Caco-2 (cell line): ENCODE results near the gene PXYLP1. TPM values are rescaled to one million over a fixed set of nuclear protein-coding genes. Genes with fewer than 3 reads are reported as not detected.

Experiments used
- BruUV-seq: library from RNA; stranded (reverse); fragments of 400-500 nt; replicated peaks from 2 replicates; lab custom pipeline; 2021; lab: Mats Ljungman, UMichigan
- CTCF ChIA-PET: fragments of 300-600 bp; sonication (Branson Sonifier 250); formaldehyde crosslinking; loops from one replicate; lab custom pipeline; 2022; ENCODE audit warnings: antibody characterized with exemption; lab: Charles Lee
- POLR2A ChIA-PET: fragments of 300-600 bp; sonication (Branson Sonifier 250); formaldehyde crosslinking; loops from one replicate; lab custom pipeline; 2022; ENCODE audit warnings: antibody characterized with exemption; lab: Charles Lee
- DNase-seq, 2 experiments: peaks; one replicate each; pipeline versions ENCODE4 v3.0.0 to v3.0.0-alpha.2; 2020 to 2022
- H3K27me3 ChIP-seq: replicated peaks from 2 replicates; pipeline ENCODE4 v1.6.0; 2011; ENCODE audit warnings: low read length; ENCODE audit not compliant: control insufficient read depth, insufficient read depth
- H3K36me3 ChIP-seq: 2 replicates; pipeline ENCODE4 v1.5.1; 2011; ENCODE audit warnings: low read length; ENCODE audit not compliant: control insufficient read depth, insufficient read depth
- H3K4me1 ChIP-seq: fragments of 250-450 bp; sonication (Bioruptor Pico); 2 replicates; pipeline ENCODE4 v1.5.1; 2020; ENCODE audit warnings: mild to moderate bottlenecking
- H3K4me3 ChIP-seq: 2 replicates; pipeline ENCODE4 v1.5.1; 2011; ENCODE audit warnings: low read depth, mild to moderate bottlenecking, control low read depth, low read length
- H3K9me3 ChIP-seq: fragments of 250-450 bp; sonication (Bioruptor Pico); 2 replicates; pipeline ENCODE4 v1.5.1; 2020; ENCODE audit warnings: mild to moderate bottlenecking, moderate library complexity
- H3K27ac Mint-ChIP-seq: one replicate; pipeline ENCODE4 v1.8.0; 2022; ENCODE audit warnings: mixed read lengths; ENCODE audit not compliant: unreplicated experiment
- H3K27me3 Mint-ChIP-seq: one replicate; pipeline ENCODE4 v1.8.0; 2022; ENCODE audit warnings: mixed read lengths; ENCODE audit not compliant: insufficient read depth, unreplicated experiment
- H3K36me3 Mint-ChIP-seq: one replicate; pipeline ENCODE4 v1.8.0; 2022; ENCODE audit warnings: mild to moderate bottlenecking, mixed read lengths; ENCODE audit not compliant: insufficient read depth, unreplicated experiment
- H3K4me1 Mint-ChIP-seq: one replicate; pipeline ENCODE4 v1.8.0; 2022; ENCODE audit warnings: low read depth, mixed read lengths; ENCODE audit not compliant: unreplicated experiment
- H3K4me3 Mint-ChIP-seq: one replicate; pipeline ENCODE4 v1.8.0; 2022; ENCODE audit warnings: mild to moderate bottlenecking, moderate library complexity, mixed read lengths; ENCODE audit not compliant: unreplicated experiment
- H3K9me3 Mint-ChIP-seq: one replicate; pipeline ENCODE4 v1.8.0; 2022; ENCODE audit warnings: mixed read lengths; ENCODE audit not compliant: unreplicated experiment
- CTCF ChIP-seq, 2 experiments: fragments of 200-600 bp in 1 of 2; IDR thresholded peaks; 1 replicate in 1 of 2; 2 replicates in 1 of 2; pipeline versions ENCODE4 v1.5.1 to v1.8.0; 2011 to 2022; ENCODE audit warnings: antibody characterized with exemption in 1 of 2, control low read depth in 1 of 2, inconsistent platforms in 1 of 2, low read depth in 1 of 2, low read length in 1 of 2, mild to moderate bottlenecking in 1 of 2, moderate library complexity in 1 of 2; ENCODE audit not compliant: insufficient read depth in 1 of 2, severe bottlenecking in 1 of 2, unreplicated experiment in 1 of 2
- intact Hi-C: fragments of 100-400 bp; cut with micrococcal nuclease; formaldehyde crosslinking; loops from one replicate; pipeline ENCODE4 v1.10.0; 2022; ENCODE audit not compliant: unreplicated experiment
- total RNA-seq: library from RNA; stranded (reverse); gene quantifications from 2 replicates; pipeline ENCODE4 v1.2.3, GENCODE V29; 2022

The PXYLP1 gene
- total RNA-seq, 1 experiment from 2014 or later, result 24.6 TPM

GRCh38 chr3:141308588-141309218 lies 77.1 kb downstream of the PXYLP1 start:
- DNase-seq, result peak; percentile 74 to 78
- Mint-ChIP-seq H3K36me3 (no peaks in the 10 kb centered on the region), H3K4me3 (no peak overlapping the region), H3K27me3 (no peaks in the 10 kb centered on the region), H3K27ac (no peak overlapping the region), H3K4me1 (peaks cover 5% of the 10 kb centered on the region), H3K9me3 (no peaks in the 10 kb centered on the region)
- no TSS peak for BruUV-seq
- intact Hi-C loops, result loop anchor here (1.0 kb wide), 1 partner anchor 80 kb away; no protein-coding TSS in a partner anchor
- CTCF ChIA-PET, result interaction anchor here (0.7 to 1.5 kb wide), 8 partner anchors 17 to 293 kb away, joined by 3 to 13 read pairs (median 4); partner anchors contain the start of gene PXYLP1
- no peaks in the 10 kb centered on the region for H3K27me3 ChIP-seq
- peak; percentile 59 to 73 for TF ChIP-seq CTCF (IDR thresholded peaks at IDR 0.05; ENCODE audit: insufficient read depth in 1 of 2, low read depth in 1 of 2, low read length in 1 of 2, severe bottlenecking in 1 of 2, unreplicated experiment in 1 of 2)
- peaks cover 9% of the 10 kb centered on the region for H3K4me1 ChIP-seq
- no peaks in the 10 kb centered on the region for H3K9me3 ChIP-seq
- no peak overlapping the region for H3K4me3 ChIP-seq
- no peaks in the 10 kb centered on the region for H3K36me3 ChIP-seq
- POLR2A ChIA-PET, result no interaction called here

GRCh38 chr3:141311170-141311495 lies 79.5 kb downstream of the PXYLP1 start:
- no peaks in the 10 kb centered on the region for H3K27me3 Mint-ChIP-seq
- TF ChIP-seq CTCF (IDR thresholded peaks at IDR 0.05; ENCODE audit: insufficient read depth in 1 of 2, low read depth in 1 of 2, low read length in 1 of 2, severe bottlenecking in 1 of 2, unreplicated experiment in 1 of 2), result no peak
- ChIA-PET CTCF (interaction anchor here (0.8 to 2.6 kb wide), 20 partner anchors 8 to 244 kb away, joined by 3 to 35 read pairs (median 6); partner anchors contain the start of genes PXYLP1 and ZBTB38), POLR2A (interaction anchor here (1.0 to 1.2 kb wide), 2 partner anchors 57 to 80 kb away, joined by 3 read pairs; partner anchors contain the start of genes PXYLP1 and ZBTB38)
- Histone ChIP-seq H3K27me3 (no peaks in the 10 kb centered on the region), H3K4me3 (peak overlapping the region; percentile 82), H3K9me3 (no peaks in the 10 kb centered on the region), H3K36me3 (no peaks in the 10 kb centered on the region), H3K4me1 (peaks cover 9% of the 10 kb centered on the region)
- intact Hi-C loops, result loop anchor here (1.0 kb wide), 4 partner anchors 50 to 174 kb away; no protein-coding TSS in a partner anchor
- peak overlapping the region; percentile 92 for H3K4me3 Mint-ChIP-seq
- peaks cover 5% of the 10 kb centered on the region for H3K4me1 Mint-ChIP-seq
- peak overlapping the region; percentile 89 for H3K27ac Mint-ChIP-seq
- BruUV-seq, result TSS peak; percentile 74
- no peaks in the 10 kb centered on the region for H3K36me3 Mint-ChIP-seq
- H3K9me3 Mint-ChIP-seq, result no peaks in the 10 kb centered on the region
- DNase-seq, result no peak

GRCh38 chr3:141311496-141312353 lies 80.1 kb downstream of the PXYLP1 start:
- TSS peak; percentile 86 for BruUV-seq
- peak; percentile 98 to 99 for DNase-seq
- peak; percentile 82 to 84 for TF ChIP-seq CTCF (IDR thresholded peaks at IDR 0.05; ENCODE audit: insufficient read depth in 1 of 2, low read depth in 1 of 2, low read length in 1 of 2, severe bottlenecking in 1 of 2, unreplicated experiment in 1 of 2)
- CTCF ChIA-PET, result interaction anchor here (0.7 to 2.6 kb wide), 24 partner anchors 8 to 1840 kb away, joined by 3 to 35 read pairs (median 4); partner anchors contain the start of genes PXYLP1 and ZBTB38
- Mint-ChIP-seq H3K27me3 (no peaks in the 10 kb centered on the region), H3K4me3 (peak overlapping the region; percentile 92), H3K27ac (peak overlapping the region; percentile 89), H3K36me3 (no peaks in the 10 kb centered on the region), H3K9me3 (no peaks in the 10 kb centered on the region), H3K4me1 (peaks cover 5% of the 10 kb centered on the region)
- intact Hi-C loops, result loop anchor here (1.0 kb wide), 5 partner anchors 50 to 250 kb away; no protein-coding TSS in a partner anchor
- POLR2A ChIA-PET, result interaction anchor here (0.6 to 1.5 kb wide), 4 partner anchors 49 to 360 kb away, joined by 3 to 7 read pairs (median 5); partner anchors contain the start of genes PXYLP1 and ZBTB38
- Histone ChIP-seq H3K36me3 (no peaks in the 10 kb centered on the region), H3K9me3 (no peaks in the 10 kb centered on the region), H3K4me1 (peaks cover 9% of the 10 kb centered on the region), H3K4me3 (peak overlapping the region; percentile 82), H3K27me3 (no peaks in the 10 kb centered on the region)
